Eye (tissue), 1 donor: ENCODE measurements around the gene SLC22A31.

Source experiments
- DNase-seq: peaks from one replicate; pipeline ENCODE4 v3.0.0-alpha.2; 2015

SLC22A31 gene

DNA sequence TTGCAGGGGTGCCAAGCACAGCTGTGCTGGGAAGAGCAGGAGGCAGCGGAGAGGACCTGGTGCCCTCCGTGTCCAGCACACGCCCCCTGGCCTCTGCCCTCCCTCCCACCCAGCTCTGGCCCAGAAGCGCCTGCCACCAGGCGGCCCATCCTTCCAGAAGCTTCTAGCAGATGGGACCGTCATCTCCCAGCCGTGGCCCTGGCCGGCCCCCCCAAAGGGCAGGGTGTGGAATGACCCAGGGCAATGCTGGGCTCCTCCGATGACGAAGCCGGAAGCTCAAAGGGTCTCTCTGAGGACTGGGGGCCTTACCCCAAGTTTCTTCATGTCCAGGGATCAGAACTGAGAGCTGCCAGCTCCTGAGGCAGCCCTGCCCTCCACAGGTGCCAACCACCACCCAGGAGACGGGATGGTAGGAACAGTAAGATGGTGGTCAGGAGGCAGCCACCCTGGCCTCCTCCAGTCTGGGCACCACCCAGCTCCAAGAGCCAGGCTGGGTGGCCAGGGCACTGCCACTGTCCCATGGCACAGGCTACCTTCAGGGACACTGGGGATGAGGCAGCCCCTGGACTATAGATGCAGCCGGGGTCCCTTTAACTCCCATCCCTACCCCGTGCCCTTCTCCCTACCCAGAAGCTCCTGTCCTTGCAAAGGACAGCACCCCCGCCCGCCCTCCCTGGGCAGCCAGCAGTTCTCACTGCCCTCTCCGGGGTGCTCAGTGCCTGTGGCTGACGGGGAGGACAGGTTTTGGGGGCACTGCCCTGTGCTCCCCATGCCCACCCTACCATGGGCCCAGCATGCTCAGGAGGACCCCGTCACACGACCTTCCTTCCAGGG is 35.3 kb downstream of the SLC22A31 start:
- no peak for DNase-seq

DNA sequence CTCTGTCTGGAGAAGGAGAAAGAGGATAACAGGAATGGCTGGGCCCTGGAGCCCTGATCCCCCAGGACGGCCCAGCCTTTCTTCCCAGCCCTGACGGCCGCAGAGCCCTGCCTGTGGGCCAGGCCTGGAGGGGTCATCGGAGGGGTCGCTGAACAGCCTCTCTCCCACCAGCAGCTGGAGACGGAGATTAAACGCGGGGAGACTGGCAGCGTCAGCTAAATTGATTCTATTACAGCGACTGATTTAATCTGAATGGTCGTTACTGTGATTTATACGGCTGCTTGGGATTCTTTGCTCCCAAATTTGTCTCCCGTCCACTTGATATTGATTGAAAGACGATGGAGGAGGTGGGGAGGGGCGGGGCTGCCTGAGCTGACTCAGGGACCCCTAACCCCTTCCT is 35.9 kb downstream of the SLC22A31 start:
- no peak for DNase-seq

DNA sequence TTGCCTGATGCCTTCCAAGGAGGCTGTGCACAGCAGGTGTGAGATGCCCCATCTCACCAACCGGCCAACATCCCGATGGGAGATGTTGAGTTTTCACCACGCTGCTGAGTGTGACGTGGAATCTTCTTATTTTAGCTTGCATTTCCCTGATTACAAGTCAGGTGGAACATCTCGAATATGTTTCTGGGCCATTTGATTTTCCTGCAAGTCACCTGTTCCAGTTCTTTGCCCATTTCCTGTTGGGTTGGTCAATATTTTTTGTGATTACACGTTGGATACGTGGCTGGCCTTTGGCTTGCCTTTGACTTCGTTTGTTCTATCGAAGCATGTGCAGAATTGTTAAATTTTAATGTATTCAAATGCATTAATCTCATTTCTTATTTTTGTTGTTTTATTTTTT is 37.0 kb downstream of the SLC22A31 start:
- DNase-seq, result no peak

DNA sequence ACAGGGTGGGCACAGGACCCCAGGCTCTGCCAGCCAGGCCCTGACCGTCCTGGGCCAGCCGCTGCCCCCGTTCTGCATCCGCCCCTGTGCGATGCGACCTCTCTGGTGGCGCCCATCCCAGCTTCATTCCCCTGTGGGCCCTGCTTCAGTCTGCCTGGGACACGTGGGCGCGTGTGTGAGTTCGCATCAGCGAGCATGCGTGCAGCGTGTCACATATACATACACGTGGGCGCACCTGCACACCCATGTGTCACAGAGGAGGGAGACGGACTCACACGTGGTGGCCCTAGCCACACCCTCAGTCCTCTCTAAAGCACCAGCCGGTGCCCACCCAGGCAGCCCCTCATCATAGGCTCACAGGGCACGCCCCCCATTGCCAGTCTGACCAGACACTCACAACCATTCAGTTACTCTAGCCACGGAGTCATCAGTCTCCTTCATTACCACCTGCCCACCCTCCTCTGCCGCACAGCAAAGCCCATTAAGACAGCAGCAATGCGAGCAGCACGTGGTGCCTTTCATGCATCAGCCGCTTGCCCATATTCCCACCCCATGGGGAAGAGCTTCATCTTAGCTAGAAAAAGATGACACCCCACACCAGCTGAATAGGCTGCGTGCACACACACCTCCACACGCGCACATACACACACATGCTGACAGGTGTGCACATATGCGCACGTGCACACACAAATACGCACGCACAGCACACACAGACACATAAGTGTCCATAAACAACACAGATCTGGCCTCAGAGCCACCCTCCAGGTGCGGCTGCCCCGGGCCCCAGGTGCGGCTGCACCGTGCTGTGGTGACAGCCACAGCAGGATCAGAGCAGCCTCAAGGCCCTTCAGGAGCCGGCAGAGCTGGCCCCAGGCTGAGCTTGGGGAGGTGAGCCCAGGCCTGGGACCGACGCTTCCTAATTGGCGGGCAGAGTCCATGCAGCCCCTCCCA is 38.3 kb downstream of the SLC22A31 start:
- no peak for DNase-seq

DNA sequence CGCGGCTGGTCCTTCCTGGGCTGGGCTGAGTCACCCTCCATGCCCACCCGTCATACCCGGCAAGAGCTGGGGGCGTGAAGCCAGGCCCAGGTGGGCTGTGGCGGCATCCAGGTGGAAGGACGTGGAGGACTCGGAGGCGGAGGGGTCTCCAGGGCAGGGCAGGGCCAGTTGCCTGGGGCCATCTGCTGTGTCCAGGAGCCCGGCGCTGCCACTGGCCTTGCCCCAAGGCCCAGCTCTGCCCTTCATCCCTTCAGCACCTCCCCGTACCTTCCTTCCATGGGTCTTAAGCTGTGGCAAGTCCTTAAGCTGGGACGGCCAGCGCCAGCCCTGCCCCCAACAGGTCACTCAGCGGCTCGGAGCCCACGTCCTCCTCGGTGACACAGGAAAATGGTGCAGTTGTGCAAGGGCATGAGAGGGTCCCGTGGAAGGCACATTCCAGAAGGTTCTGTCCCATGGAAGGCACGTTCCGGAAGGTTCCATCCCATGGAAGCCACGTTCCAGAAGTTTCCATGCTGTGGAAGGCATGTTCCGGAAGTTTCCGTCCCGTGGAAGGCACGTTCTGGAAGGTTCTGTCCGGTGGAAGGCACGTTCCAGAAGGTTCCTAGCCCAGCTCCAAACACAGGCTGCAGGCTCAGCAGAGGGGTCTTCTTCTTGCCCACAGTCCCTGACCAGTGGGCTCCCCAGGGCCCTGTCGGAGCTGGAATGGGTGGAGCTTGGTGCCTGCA is 39.2 kb downstream of the SLC22A31 start:
- no peak for DNase-seq

DNA sequence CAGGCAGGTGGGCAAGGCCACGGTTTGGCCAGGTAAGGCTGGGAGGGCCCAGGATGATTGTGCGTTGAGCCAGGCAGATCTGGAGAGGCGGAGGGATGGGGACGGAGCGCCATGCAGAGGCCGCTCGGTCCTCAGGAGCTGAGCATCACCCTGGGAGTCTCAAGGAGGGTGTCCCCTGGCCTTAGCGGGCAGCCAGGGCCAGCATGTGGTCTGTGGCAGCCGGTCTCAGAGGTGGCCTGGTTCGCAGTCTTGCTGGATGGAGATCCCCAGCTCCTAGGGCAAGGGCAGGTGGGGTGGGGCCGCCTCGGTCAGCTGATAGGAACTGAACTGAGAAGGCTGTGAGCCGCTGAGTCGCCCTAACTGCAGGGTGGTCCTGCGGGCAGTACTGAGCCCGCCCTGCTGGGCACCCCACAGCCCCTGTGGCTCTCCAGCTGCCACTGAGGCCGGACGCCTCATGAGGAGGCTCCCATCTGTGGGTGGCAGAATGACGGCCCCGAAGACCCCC is 40.4 kb downstream of the SLC22A31 start:
- DNase-seq, result no peak

DNA sequence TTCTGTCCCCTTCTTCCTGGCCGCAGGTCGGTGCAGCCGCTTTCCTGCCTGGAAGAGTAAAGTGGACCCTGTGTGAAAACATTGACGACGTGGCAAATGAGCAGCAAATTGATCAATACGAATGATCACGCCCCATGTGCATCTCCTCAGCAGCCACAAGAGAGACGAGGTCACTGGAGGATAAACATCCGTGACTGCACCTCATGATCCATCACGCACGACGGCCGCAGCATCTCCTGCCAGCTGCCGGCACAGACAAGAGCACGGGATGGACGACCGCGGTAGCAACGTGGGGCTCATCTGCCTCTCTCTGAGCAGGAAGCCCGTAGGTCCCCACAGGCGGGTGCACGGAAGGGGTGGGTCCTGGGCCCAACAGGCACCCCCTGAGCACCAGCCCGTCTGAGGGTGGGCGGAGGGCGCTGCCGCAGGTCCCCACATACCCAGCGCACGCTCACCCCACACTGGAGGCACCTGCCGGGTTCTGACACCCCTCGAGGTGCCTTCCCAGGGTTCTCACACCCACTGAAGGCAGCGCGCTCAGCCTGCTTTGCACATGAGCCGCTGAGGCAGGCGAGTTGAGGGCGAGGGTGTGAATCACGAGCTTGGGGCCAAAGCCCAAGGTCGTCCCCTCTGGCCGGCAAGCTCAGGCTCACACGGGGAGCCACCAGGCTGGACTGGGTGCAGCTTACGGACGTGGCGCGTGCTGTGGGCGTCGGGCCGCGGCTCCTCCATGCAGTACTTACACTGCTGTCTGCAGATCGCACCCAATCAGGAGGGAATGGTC is 41.1 kb downstream of the SLC22A31 start:
- no peak for DNase-seq

DNA sequence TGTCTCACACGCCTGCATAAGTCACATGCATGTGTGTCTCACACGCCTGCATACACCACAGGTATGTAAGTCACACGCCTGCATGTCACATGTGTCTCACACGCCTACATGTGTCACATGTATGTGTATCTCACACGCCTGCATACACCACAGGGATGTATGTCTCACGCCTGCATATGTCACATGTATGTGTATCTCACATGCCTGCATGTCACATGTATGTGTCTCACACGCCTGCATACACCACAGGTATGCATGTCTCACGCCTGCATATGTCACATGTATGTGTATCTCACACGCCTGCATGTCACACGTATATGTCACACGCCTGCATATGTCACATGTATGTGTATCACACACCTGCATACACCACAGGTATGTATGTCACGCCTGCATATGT is 42.6 kb downstream of the SLC22A31 start:
- DNase-seq, result no peak

DNA sequence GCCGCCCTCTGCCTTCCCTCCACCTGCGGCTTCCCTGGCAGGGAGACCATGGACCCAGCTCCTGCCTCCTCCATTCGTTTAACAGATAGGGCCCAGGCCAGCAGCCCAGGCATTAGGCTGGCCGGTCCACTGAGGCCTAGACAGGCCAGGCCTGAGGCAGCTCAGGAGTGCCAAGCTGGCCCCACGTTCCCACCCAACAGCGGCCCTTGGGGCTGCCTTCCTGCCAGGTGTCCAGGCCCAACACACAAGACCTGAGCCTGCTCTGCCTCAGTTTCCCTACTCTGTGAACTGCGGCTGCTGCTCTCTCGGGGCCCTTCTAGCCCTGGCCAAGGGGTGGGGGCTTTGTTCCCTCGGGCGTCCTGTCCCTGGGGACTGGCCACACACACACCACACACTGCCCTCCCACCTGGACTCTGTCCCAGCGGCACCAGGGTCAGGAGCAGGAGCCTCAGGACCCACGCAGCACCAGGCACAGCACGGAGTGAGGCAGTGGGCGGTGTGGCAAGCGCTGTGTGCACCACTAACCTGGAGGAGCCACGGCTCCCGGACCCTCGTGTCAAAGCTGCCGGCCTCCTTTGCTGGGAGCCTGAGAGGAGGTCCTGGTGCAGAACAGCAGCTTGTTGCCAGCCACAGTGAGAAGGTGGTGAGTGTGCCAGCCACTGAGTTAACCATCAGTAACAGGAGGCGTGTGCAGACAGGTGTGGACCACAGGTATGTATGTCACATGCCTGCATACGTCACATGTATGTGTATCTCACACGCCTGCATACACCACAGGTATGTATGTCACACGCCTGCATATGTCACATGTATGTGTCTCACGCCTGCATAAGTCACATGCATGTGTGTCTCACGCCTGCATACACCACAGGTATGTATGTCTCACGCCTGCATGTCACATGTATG is 43.3 kb downstream of the SLC22A31 start:
- no peak for DNase-seq

DNA sequence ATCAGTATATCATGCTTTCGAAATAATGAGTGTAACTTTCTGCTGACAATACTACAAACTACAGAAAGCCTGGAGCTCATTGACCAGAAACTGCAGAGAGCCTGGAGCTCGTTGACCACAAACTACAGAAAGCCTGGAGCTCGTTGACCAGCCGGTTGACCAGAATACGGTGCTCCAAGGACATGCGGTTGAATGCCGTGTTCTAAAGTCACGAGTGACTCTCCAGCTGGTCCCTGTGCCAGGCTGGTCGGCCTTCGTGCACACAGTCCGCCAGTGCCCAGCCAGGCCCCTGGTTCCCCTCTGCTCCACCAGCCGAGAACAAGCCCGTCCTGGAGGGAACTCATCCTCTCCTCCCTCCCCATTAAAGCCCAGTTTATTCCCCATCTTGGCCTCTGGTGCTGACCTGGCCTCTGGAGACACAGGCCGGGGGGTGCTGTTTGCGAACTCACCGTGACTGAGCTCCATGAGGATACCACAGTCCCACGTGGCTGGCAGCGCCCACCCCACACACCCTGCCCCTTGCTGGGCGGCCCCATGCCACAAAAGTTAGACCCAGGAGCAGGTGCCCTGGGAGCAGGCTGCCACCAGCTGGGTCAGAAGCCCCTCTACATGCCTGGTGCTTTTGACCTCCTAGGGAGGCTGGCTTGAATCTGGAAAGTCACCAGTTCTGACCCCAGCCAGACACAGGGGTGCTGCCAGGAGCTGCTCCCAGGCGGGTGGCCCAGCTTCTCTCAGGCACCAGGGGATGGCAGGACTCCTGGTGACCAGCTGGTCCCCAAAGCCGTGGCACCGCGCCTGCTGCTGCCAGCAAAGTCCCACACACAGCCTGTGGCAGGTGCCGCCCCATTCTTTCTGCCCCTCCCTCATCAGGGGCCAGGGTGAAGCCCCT is 44.2 kb downstream of the SLC22A31 start:
- no peak for DNase-seq

DNA sequence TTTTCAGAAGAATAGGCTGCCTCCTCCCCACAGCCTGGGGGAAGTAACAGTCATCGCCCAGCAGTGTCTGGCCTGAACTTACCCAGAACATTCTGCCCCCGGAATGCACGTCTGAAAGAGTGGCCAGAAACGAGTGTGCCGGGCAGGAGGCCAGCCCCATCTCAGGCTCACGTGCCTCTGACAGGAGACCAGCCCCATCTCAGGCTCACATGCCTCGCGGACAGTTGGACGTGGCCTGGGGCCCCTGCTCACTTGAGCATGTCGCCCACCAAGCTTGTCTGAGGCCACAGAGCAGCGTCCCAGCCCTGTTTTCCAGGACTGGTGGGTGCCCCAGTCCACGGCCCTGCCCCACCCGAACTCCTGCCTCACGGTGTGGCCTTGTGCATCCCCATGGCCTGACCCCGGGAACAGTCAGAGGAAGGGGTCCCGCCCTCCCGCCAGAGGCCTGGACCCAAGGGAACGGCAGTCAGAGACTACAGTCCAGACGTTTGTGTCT is 45.1 kb downstream of the SLC22A31 start:
- peak; percentile 47 for DNase-seq

DNA sequence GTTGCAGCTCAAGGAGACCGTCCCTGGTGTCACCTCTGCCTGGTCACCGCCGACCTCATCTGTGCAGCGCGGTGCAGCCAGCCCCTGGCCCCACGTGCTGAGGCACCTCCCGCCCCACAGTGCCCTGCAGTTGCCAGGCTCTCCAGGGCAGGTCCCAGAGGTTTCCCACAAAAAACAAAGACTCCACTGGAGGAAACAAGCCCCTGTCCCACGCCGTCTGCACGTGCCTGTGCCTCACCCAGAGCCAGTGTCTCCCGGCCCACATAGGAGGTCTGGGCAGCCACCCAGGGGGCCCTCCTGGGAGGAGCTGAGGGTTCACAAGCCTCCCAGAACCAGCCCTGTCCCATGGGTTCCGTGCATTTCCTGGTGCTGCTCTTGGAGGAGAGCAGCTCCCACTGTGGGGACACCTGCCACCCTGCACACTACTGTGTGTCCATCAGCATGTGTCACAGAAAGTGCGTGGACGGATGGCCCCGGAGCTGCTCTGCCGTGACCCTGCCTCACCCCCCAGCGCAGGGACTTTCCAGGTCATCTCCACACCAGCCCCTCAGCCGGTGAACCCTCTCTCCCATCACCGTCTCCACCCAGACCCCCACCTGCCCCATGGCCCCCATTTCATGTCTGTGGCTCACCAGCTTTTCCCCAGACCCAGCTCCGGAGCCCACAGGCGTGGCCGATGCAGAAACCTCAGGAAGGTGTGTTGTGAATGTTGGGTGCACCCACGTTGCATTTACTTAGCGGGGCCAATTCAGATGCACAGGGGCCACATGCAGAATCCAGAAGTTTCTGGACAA is 45.8 kb downstream of the SLC22A31 start:
- DNase-seq, result no peak

DNA sequence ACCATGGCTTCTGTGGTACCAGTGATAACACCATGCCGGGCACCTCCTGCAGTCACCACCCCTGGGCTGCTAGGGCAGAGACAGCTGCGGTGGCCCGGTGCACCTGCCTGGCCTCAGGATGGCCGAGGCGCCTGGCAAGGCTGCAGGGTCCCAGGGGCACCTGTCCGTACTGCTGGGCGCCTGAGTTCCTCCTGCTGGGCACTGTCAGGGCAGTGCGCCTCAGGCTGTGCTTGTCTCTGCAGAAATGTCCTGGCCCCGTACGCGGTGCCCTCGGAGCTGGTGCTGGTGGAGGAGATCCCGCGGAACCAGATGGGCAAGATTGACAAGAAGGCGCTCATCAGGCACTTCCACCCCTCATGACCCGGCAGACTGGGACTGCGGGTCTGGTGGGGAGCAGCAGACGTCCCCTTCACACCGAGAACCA is 46.5 kb downstream of the SLC22A31 start:
- no peak for DNase-seq

DNA sequence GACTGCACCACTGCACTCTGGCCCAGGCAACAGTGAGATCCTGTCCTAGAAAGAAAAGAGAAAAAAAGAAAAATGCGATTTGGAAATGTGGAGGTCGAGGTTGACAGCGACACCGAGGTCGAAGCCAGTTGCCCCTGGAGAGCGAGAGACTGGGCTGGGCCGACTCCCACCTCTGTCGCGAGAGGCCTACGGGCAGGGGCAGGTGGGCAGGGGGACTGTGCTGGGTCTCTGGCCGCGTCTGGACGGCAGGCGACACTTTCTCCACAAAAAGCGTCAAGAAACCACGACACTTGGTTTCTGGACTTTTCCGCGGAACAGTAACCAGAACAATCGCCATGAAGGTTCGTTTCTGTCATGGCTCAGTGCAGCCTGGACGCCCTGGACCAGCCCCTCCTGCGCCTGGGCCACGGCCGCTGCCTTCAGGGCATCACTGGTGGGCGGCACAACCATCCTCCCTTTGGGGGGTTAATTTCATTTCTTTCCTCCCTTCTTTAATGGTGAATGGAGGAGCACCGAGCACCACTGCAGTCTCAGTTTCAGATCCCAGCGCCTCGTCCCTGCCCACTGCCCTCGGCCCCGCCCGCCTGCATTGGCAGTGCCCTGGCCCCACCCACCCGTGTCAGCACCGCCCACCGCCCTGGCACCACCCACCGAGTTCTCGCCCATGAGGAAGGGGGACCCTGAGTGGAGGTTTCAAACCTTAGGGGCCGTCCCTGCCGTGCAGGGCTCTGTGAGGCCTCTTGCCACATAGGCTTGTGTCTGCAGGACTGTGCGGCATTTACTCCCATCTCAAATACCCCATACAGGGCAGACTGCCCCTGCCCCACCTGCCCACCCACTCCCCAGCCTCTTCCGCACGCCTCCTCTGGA is 47.3 kb downstream of the SLC22A31 start:
- no peak for DNase-seq

DNA sequence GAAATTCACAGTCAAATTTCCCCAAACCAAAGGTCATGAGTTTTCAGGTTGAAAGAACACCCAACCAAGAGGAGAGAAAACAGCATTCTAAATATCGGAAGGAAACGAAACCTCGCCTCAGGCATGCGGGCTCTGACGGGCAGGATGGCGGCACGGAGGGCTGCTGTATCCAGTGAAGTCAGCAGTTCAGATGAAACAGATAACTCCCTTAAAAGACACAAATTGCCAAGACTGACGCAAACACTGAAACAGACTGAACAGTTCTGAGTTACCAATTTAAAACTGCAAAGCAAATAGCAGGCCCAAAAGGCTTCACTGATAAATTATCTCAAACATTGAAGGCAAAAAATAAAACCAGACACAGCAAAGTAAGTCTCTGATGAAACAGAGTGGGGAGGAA is 49.4 kb downstream of the SLC22A31 start:
- no peak for DNase-seq

DNA sequence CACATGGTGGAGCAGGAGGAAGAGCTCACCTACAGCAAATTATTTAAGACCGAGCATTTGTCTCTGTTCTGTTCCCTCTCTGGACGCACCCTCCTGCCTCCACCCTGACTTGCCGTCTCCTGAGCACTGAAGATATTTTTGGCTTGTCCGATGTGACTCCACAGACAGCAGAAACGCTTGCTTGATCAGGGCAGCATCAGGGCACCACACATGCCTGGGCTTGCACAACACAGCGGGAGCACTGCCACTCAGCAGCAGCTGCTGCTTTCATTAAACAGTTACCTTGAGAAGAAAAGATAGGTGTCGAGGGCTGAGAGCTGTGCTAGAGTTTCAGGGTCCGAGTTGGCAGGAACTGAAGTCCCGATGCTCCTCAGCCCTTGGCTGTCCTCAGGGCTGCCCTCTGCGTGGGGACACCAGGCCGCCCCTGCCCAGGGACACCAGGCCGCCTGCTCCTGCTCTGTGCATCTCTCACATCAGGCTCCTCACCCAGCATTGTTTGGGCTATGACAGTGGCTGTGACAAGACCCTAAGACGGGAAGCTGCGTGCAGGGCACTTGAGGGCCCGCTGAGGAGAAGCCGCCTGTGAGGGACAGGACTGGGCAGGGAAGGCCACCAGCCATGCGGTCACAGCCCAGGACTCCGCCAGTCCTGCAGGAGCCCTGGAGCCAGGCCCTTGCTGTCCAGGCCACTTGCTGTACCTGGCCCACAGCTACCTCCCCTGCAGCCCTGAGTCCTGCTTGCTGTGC is 50.1 kb downstream of the SLC22A31 start:
- DNase-seq, result no peak

DNA sequence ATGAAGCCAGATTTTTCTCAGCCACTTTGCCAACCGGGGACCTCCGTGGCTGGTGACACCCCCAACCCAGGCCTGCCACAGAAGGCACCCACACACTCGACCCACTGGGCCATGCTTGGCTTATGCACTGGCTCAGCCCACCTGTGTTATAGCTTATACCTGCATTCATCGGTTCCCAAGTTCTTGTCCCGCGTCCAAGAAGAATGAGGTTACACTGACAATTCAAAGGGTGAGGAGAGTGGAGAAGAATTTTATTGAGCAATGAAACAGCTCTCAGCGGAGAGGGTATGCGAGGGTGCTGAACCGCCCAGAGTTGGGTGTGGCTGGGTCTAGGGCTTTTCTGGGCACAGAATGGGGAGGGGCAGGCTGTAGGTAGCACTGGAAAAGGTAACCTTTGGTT is 51.0 kb downstream of the SLC22A31 start:
- DNase-seq, result no peak
